HG02973 (cell line): Measurements from ENCODE around the gene SMIM41.

Experiments
- ATAC-seq: cut with Tn5 transposase; IDR thresholded peaks from one replicate; pipeline ENCODE4 v1.9.1; 2021; ENCODE audit warnings: moderate library complexity; ENCODE audit not compliant: unreplicated experiment

Gene SMIM41

DNA sequence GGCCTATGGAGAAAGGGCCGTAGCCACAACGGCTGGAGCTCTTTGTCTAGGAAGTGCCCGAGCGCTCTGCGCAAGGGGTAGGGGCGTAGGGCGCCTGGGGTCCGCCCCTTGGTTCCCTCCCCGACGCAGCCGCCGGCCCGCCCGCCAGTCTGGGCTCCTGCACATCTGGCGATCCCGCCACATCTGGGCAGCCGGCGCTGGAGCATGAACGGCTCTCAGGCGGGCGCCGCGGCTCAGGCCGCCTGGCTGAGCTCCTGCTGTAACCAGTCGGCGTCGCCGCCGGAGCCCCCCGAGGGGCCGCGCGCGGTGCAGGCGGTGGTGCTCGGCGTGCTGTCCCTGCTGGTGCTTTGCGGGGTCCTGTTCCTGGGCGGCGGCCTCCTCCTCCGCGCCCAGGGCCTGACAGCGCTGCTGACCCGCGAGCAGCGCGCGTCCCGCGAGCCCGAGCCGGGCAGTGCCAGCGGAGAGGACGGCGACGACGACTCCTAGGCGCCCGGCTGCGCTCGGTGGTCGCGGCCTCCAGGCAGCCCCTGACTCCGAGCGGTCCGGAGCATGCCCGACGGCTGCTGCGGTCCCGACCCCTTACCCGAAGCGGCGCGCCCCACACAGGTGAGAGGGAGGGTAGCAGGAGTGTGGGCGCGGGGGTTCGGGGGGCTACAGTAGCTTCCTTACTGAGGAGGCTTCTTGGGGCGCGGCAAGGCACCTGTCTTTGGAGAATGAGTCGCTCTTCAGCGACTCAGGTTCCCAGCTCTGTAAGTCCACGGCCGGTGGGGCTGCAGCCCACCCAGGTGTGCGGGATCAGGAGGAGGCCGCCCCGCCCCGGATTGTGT is at the start of gene SMIM41:
TSS of gene SMIM41 (plus strand) at position 129 of the 827 bp plus-strand sequence. CDS start at position 205, 76 bp downstream.
- ATAC-seq = no peak

- no peak for ATAC-seq
Measured at GRCh38 chr12:52032446-52032803, 47.1 kb upstream of the SMIM41 start.

- peak; percentile 84 for ATAC-seq
Measured at GRCh38 chr12:52032804-52033445, 46.6 kb upstream of the SMIM41 start.

DNA sequence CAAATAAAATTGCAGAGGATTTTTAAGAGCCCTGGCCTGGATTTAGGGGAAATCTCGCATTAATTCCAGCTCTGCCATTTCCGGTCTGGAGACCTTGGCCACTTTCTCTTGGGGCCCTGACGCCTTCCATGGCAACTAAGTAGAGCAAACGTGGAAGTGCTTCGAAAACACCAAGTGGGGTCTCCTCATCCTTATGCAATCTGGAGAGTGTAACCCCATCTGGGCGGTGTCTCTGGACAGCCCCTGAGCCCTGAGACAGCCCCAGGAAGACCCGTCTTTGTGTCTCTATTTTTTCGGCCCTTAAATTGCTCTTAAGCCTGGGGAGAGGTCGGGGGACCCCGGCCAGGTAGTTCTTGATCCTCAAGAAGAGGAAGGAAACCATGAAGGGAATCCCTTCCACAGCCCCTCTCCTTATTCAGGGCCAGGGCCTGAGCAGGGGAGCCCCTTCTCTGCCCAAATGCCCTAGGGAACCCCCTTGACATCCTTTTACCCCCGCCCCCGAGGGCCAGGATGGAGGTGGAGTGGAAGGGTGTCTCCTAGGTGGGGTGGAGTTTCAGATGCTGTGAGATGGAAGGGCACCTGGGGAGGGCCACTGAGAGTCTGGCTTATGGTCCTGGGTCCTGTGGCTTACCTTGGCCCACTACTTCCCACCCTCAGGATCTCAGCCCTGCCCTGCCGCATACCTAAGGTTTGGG is 45.9 kb upstream of the SMIM41 start:
- ATAC-seq = no peak

- no peak for ATAC-seq
Measured at GRCh38 chr12:52035190-52035589, 44.3 kb upstream of the SMIM41 start.

DNA sequence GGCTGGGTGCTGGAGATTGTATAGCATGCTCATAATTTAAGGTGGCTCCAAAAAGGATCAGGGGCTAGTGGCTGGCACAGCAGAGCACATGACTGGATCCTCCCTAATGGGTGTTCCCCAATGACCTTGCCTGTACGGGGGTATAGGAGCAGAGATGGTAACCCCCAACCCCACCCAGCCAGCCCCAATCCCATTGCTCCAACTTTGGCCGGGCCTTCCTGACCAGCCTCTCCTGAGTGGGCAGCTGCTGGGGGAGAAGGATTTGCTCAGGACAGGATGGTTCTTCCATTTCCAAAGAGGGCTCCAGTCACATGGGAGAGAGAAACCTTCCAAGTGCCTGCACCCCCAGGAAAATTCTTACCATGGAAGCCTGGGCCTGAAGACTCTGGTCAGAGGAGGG is 43.6 kb upstream of the SMIM41 start:
- ATAC-seq = no peak

DNA sequence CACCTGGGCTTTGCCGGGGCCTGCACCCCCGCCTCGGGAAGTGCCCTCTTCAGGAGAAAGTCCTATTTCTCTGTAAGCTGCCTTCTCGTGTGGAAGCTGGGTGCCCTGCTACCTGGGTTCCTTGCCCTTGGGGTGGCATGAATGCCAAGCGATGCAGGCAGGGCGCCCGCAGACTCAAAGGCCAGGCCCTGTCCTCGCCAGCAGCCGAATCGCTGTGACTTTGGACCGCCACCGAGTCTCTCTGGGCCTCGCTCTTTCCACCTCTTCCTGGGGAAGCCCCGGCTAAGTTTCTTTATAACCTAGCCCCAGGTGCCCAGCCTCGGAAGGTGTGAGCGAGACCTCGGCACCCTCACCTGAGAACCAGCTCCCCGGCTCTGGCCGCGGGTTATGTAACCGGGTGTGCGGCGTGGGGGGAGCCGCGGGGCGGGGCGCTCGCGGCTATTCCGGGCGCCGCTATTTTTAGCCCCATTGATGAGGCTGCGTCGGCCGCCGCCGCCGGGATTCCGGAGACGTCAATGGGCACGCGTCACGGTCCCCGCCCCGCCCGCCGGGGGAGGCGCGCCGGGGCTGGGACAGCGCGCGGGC is 42.8 kb upstream of the SMIM41 start:
- peak; percentile 36 for ATAC-seq

DNA sequence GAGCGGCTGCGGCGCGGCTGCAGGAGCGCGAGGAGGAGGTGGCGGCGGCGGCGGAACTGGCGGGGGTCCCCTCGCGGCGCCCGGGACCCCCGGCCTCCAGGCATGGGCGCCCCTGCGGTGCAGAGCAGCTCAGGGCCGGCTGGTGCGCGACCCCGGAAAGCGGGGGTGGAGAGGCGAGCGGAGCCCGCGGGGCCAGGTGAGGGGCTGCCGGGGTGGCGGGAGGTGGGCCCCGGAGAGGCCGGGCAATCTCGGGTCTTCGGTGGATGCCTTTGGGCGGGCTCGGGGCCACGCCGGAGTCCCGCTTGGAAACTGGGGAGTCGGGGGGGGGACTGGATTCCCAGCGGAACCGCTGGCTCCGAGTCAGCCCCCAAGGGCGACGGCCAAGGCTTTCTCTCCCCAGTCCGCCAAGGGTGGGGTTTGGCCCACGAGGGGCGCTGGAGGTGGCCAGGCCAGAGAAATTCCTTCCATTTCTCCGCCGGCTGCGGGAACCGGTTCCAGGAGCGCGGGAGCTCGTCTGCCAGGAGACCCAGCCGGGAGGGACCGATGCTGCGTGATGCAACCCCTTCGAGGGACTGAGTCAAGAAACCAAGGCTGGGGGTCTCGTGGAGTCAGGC is 42.1 kb upstream of the SMIM41 start:
- no peak for ATAC-seq

DNA sequence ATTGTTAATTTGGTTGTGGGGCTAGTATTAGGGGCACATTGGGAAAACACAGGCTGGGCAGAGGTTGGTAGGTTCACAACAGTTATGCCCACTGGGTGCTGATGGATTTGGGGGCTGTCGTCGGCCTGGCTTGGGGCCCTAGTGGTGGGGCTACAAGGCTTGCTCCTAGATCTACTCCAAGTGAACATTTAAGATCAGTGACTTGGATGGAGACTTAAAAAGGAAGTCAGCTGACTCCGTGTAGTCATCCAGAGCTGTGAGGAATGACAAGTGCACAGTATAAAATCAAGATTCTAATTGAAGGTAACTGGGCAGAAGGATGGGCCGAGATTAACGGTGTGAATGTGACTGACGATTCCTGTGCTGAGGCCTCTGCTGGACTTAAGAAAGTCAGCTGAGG is 41.1 kb upstream of the SMIM41 start:
- no peak for ATAC-seq

DNA sequence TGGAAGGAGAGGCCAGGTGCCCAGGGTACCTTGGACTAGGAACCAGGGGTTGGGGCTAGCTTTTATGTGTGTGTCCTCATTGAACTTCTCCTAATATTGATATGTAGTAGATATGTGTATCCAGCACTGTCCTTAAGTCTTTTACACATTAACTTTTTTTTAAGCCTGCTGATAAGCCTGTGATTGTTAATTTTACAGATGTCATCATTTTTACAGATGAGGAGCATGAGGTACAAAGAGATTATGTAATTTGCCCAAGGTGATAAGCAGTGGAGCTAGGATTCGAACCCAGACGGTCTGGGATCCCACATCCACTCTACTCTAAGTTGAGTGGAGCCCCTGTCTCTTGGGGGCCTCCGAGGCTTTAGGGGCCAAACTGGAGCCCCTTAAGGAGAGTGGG is 38.5 kb upstream of the SMIM41 start:
- ATAC-seq = no peak

GRCh38 chr12:52041695-52042123 is 37.8 kb upstream of the SMIM41 start:
- ATAC-seq = no peak

DNA sequence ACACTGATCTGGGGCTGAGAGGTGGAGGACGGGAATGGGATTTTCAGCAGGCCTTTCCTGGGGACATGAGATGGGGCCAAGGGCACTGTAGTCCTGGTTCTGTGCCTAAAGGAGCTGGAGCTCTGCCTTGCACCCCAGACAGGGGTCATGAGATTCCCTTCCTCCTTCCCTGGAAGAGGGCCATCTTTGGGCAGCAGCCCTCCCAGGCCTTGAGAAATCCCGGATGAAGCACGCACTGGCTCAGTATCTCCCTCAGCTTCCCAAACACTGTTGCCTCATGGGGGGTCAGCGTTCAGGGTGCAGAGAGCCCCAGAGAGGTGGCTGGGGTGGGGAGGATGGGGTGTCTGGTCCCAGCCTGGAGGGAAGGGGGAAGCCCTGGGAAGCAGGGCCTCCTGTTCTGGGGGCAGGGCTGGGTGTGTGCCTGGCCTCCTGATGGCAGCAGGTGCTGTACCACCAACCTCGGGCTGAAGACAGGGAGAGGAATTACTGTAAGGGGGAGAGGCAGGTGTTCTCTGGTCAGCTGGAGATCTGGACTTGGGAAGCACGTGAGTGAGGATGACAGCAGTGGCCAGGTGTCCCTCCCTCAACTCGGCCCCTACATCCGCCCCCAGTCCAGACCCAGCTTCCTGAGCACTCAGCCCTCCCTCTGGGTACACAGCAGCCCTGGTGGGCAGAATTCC is 36.7 kb upstream of the SMIM41 start:
- no peak for ATAC-seq

GRCh38 chr12:52043386-52044212 is 35.9 kb upstream of the SMIM41 start:
- ATAC-seq = no peak

DNA sequence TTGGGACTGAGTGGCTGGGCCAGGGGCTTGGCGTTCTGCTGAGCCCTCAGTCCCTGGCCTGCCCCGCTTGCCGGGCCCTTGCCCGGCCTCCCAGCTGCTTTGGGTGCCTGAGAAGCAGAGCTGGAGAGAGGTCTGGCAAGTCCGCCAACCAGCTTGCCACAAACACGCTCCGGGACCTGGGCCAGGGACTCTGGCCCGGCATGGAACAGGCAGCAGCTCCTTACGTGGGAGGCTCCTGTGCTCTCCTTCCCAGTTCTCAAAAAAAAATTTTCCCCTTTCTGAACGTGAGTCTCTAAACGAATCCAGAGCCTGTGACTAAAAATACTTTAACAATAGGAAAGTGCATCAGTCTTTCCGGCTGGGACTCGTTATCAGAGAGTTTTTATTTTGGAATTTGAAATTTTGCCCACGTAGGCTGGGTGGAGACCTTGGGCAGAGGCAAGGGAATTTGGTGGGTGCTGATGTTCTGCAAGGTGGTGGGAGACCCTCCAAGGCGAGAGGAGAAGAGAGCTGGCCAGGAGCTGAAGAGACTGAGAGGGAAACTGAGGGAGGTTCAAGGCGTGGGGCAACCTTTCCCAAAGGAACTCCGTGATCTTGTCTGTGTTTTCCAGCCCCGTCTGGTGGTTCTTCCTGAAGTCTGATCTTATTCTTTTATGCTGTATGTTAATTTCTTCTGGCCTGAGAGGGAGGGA is 35.1 kb upstream of the SMIM41 start:
- ATAC-seq = no peak

DNA sequence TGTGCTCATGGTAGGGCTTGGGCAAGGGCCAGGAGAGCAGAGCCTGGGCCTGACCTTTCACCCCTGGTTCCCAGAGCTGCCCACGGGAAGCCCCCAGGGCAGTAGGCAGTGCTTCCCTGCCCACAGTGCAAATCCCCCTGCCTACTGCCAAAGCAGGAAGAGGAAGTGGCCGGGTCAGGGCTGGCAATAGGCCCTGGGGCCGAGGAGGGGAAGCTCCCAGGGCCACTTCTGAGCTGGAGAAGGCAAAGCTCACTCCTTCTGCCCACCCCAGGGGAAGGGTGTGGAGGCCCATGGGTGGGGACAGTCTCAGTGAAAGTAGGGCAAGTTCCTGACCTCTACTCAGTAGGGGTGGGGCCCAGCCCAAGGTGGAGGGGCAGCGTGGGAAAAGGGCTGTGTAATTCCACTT is 33.7 kb upstream of the SMIM41 start:
- no peak for ATAC-seq

DNA sequence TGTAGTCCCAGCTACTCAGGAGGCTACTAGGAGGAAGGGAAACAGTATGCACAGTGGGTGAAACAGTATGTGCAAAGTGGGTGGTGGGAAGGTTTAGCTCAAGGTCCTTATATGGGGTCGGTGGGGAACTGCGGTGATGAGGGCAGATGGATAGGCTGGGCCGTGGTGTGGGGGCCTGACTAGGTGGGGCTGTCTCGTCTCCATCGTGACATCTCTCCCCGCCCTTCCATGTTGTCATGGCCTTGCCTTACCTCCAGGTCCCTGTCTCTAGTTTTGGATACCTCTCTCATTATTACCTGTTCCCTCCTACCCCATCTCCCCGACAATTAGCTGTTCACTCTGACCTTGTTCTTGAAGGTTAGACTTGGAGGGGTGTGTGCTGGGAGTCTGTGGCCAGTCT is 32.6 kb upstream of the SMIM41 start:
- no peak for ATAC-seq

- ATAC-seq = no peak
Measured at GRCh38 chr12:52049286-52049685, 30.2 kb upstream of the SMIM41 start.

DNA sequence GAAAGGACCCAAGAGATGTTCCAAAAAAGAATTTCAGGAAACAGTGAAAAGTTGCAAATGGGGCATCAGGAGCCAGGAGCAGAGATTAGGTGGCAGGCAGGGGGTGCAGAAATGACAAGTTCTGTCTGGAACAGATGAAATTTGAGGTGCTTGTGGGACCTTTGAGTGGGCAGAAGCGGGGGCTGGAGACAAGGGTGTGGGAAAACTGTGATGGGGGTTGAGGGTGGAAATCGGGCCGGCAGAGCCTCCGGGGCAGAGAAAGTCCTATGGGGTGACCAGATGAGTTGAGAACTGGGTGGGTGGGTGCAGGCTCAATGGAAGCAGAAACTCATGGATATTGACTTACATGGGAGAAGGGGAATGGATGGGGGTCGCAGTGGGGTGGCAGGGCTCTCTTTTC is 29.8 kb upstream of the SMIM41 start:
- ATAC-seq = no peak

DNA sequence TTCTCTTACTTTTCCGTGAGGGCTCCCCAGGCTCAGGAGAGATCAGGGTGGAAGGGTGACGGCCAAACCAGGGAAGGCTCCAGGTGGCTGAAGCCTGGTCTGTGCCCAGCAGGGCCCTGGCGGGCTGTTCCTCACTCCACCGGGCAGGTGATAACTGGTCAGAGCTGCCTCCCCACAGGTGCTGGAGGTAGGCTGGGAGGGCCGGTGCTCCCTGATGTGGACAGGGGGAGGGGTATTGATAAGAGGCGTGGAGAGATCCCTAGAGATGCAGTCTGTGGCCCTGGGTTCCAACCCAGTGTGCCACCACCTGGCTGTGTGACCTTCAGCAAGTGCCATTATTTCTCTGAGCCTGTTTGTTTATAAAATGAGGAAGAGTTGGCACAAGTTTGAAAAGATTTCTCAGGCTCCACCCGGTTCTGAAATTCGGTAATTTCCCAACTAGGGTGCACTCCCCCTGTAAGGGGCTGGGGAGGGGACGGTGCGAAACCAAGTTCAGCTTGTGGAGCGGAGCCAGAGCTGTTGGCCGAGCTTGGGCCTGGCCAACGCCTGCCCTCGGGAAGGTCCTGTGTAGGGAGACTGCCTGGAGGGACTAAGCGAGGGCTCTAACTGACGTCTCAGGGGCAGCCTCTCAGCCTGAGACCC is 29.3 kb upstream of the SMIM41 start:
- ATAC-seq = no peak
